TTC549 (cell line): Measurements from ENCODE around the gene IFT25.

Experiments
- FAIRE-seq: peaks from 2 replicates; lab custom pipeline; 2012; peaks lifted over from hg19 to GRCh38; lab: Jason Lieb, UNC

The IFT25 gene

DNA sequence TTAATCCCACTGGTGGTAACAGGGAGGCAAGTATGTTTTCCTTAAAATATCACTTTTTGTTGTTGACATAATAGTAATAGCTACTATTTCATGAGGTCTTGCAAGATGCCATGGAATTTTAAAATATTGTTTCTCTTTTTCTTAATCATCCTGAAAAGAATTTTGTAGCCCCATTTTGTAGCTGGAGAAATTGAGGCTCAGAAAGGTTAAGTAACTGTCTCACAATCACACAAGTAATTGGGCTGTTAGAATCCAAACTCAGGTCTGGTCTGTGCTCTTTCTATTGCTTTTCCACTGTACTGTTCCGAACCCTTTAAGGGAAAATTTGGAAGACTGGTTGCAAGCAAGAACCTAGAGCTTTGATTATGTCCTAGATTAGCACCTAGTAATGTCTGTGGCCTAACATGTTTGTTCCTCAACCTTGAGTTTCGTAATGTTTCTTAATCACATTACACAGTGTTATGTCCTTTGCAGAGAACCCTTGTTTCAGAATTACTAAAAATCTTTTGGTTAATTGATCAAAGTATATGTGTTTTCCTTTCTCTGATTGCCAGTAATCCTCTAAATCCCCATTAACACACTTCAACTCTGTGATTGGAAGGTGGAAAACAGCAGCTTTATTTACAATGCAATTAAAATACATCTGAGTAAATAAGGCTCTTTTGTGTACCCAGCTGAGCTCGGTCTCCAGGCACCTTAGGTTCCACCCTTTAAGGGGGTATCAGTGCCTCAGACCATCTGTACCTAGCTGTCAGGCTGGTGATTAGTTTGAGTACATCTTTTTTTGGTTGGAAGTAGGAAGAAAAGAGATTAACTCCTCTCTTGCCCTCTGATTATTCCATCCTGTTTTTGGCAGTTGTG, 11.0 kb upstream of the IFT25 start:
- no peak for FAIRE-seq

DNA sequence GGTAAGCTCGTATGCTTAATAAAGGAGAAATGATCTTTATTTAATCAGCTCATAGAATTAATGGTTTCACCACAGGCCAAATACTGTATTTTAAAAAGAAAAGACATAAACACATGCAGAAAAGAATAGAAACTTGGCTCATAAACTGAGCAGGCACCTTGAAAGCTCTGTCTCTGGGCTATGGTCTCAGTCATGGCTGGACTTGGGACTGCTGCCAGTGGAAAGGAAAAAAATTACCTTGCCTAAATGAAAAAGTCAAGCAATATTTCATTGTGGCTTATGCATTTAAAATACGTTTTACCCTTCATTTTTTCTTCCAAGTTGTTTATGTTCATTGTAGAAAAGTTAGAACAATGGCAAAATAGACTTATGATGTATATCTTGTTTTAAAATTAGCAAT, 8.6 kb upstream of the IFT25 start:
- FAIRE-seq: no peak

DNA sequence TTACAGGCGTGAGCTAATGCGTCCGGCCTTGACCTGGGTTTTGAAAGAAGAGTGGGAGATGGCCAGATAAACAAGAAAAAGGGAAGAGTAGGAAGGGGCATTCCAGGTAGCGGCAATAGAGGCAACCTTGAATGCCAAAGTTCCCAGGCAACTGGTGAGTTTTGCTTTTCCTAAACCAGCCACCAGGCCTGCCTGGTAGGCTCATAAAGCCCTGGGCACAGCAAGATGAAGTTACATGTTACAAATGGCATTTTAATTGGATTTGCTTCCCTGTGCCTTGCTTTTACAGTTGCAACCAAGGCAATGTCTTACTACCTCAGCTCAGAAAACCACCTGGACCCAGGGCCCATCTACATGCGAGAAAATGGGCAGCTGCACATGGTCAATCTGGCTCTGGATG, 6.2 kb upstream of the IFT25 start:
- no peak for FAIRE-seq

DNA sequence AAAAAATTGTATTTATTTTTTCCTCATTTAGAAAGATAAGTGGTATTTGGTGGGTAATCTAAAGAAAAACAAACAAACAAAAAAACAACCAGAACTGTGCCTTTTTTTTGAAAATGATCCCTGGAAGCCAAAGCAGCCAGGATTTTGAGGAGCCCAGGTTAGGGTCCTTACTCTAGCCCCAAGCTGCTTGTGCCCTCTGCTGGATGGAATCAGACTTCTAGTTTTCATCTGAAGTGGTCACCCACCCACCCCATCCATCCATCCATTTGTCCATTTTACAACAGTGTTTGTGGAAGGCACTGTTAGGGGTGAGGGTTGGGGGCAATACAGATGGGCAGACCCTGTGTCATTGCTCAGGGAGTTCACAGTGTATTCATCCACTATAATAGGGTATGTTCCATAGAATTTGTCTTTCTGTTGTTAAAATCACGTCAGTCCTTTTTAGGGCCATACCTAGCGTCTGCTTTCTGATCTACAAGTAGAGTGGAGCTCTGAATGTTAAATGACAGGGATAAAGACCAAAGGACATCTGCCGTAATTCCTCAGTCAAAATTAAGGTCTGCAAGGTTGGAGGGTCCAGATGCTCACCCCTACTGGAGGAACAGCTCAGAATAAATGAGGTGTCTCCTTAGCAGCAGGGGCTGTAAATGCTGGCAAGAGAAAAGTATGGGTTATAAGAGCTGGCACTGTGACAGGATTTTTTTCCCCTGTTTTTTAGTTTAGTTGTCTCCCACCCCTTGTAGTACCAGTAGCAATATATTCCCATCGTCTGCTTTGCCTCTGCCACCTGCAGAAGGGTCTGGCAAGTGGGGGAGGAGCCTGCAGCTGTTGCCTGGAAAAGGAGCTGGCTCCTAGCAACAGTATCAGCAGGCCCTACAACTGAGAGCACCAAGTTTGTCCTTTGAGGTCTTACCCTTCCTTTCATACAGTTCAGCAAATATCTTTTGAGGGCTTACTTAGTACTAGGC, 3.8 kb upstream of the IFT25 start:
- no peak for FAIRE-seq

DNA sequence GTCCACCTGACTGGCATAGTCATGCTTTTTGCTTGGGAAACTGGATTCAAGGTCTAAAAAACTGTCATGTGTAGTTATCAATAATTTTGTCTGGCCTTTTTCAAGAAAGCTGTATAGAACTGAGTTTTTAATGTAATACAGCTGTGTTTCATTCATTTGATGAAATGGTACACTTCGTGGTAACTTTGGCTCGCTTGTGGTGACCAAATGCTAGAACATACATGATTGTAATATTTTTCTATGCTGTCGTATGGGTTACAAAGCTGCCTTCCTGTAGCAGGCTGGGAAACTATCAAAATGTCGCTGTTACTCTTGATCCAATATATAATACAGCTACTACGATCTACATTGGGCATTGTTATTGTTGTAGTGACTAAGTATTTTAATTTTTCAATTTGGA, 2.8 kb upstream of the IFT25 start:
- no peak for FAIRE-seq

DNA sequence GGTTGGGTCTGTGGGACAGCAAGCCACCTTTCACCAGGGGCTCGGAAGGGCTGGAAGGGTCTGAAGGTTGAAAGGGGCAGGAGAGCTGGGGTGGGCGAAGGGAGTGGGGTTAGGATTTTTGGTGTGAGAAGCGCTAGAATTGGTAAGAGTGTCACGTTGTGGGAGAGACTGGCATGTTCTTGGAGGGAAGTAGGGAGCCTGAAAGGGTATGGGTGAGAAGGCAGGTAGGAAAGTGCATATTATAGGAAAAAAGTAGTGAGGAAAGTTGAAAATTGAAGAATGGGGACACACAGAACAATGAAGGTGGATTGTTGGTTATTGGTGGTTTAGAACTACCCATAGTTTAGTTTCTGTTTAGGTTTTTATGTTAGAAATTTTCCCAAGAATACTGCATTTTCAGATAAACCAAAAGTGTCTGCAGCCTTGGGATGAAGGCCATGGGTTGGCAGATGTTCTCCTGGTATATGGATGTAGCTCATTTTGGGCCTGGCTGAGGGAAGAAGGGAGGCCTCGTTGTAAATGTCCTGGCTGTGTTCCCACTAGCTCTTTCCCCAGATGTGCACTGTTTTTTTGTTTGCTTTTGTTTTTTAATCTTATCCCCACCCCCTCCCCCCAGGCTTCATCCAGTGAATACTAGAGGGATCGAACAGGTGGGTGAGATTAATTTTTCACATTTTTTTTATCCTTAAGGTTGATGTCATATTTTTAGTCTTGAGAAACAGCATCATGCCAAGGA, 1.8 kb upstream of the IFT25 start:
- FAIRE-seq: no peak

DNA sequence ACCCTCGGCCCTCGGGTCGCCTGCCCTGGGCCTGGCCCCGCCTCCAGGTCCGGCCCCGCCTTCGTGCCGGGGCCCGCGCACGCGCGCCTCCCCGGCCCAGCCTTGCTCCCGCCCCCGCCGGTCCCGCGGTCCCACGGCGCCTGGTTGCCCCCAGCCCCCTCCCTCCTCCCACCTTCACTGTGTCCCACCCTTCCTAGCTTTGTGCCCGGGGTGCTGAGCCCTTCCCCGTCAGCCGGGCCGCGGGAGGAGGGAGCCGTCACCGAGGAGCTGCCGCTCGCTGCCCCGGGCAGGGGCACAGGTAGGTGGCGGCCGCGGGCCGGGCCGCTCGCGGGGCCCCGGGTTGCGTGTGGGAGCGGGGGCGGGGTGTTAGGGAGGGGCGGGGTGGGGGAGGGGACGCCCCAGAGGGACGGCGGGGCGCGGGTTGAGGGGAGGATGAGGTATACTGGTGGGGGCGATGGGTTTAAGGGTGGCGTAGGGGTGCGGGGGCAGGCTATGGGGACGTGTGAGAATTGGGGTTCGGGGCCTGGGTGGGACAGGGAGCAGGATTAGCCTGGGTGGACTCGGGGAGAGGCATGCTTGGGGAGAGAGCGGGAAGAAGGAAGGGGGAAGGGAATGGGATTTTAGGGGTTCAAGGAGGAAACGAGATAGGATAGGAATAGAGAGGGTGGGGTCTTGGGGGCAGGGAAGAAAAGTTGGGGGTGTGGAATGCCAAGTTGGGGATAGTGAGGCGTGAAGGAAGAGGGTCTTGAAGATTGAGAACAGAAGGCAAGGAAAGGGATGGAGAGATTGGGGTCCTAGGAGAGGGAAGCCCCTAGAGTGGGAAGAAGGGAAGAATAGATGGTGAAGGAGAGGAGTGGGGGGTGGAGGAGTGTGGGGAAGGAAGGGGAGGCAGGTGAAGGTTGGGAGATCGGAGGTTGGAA, 1.0 kb upstream of the IFT25 start, which contains the start of gene LRRC42:
TSS of gene LRRC42 (plus strand) at position 99 of the 920 bp plus-strand sequence. CDS start 5,650 bp downstream, outside the sequence.
- no peak for FAIRE-seq

DNA sequence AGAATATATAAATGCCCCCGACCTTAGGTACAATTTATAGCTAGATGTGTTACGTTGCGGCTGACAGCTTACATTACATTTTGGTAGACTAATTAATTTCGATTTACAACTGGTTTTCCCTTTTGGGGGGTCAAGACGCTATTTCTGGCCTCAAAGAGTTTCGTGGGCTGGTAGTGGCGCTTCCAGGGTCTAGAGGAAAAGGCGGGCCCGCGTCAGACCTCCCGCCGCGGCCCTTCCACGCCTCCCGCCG, 391 bp downstream of the IFT25 start:
- FAIRE-seq: no peak

DNA sequence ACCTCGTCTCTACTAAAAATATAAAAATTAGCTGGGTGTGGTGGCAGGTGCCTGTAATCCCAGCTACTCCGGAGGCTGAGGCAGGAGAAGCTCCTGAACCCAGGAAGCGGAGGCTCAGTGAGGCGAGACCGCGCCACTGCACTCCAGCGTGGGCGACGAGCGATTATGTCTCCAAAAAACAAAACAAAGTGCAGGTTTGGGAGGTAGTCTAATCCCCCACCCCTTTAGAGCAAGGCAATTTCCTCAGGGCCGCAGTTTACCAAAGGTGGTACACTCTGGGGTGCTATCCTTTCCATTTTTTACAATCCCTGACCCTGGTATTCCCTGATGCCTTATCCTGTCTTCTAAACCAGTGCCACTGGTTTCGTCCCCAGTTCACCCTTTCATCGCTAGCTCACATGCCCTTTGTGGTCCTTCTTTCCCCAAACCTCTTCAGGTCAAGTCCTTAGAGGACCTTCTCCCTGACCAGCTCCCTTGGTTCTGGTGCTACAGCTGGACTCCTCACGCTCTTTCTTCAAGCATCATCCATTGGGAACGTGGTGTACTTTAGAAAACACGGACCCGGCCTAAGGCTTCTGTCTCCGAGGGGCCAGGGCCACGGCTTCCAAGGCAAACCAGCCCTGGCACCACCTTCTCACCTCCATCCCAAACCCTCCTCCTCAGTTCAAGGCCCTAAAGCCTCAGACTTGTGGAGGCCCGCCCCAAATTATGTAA, 873 bp downstream of the IFT25 start:
- FAIRE-seq: no peak

DNA sequence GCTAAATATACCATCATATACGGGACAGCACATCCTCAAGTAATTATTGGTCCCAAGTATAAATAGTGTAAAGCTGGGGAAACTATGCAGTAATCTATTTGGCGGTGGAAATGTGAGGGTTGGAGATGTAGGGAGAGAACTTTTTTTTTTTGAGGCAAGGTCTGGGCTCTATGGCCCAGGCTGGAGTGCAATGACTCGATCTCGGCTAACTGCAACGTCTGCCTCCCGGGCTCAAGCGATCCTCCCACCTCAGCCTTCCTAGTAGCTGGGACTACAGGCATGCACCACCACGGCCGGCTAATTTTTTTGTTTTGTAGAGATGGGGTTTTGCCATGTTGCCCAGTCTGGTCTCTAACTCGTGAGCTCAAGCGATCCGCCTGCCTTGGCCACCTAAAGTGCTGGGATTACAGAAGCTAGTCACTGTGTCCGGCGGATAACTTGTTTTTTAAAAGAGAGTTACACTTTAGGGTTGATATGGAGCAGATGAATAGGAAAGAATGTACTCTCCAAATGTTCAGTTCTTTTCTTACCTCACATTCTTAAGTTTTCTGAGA, 1.9 kb downstream of the IFT25 start:
- FAIRE-seq: no peak

DNA sequence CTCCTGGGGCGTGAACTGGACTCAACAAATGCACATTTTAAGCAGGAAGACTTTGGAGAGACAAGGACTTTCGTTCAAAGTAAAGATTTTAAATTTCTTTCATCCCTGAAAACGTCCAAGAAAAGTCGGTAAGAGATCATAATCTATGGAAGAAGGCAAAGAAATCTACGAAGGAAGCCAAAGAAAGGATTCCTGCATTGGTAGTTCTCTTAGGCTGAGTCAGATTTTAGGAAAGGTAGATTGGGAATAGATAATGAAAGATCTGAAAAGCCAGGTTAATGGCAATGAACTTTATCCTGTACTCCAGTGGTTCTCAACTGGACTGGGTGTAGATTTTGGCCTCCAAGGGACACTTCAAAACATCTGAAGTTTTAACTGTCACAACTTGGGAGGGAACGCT, 2.4 kb downstream of the IFT25 start:
- FAIRE-seq: no peak

DNA sequence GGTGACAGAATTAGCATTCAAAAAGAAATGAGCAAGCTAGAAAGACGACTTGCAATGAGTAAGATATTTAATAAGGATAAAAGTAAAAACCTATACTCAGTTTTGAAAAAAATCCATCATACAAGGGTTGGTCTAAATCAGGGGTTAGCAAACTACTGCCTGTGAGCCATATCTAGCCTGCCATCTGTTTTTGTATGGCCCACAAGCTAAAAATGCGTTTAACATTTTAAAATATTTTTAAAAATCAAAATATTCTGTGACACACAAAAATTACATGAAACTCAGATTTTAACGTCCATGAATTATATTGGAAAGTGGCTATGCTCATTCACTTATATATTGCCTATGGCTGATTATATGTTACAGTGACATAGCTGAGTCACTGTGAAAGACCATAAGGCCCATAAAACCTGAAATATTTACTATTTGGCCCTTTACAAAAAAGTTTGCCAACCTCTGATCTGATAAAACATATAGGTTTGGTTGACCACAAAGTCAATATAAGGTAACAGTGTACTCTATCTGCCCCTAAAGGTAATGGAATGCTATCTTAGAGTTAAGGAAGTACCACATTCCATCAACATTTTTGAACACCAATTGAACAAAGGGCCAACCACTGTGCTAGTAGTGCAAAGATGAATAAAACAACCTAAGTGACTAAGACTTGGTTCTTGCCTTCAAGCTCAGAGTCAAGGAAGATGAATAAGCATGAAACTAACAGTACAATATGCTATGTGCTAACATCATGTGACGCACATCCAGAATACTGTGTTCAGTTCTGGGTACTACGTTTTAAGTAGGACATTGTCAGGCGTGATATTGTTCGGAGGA, 3.2 kb downstream of the IFT25 start:
- FAIRE-seq: no peak

DNA sequence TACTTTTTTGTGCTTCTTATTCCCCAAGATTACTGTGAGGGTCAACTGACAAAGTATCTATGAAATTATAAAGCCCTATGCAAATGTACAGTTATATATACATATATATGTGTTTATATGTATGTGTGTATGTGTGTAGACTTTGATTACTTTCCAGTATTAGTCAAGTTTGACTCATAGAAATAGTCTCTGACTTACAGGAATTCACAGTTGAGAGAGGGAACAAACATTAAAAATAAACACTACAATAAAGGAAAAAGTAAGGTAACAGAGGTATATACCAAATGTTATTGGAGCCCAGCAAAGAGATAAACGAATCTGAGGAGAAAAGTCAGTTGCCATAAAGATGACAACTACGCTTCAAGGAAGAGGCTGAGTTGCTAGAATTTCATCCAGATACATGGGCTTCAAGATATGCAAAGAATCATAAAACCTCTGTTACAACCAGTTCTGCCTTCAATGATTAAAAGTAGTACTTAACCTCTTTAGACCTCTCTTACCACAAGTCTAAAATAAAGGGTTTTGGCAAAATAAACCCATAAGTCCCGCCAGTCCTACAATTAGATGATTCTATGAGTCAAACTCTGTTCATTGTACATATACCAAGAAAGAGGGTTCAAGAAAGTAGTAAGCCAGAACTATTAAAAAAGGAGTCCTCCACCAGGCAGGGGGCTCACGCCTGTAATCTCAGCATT, 7.2 kb downstream of the IFT25 start:
- FAIRE-seq: no peak

DNA sequence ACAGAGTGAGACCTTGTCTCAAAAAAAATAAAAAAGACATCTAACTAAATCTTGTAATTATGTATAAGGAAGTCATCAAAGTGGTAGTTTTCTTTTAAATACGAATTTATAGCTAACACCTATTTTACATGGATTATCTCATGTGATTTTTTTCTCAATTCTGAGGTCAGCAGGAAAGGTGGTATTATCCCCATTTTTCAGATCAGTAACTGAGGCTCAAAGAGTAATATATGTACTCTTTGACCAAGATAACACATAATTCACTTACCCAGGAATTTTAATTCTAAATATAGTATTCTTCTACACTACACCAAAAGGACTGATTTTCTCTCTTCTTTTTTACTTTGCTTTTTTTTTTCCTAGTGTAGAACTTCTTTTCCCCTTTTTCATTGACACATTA, 9.1 kb downstream of the IFT25 start:
- FAIRE-seq: no peak

DNA sequence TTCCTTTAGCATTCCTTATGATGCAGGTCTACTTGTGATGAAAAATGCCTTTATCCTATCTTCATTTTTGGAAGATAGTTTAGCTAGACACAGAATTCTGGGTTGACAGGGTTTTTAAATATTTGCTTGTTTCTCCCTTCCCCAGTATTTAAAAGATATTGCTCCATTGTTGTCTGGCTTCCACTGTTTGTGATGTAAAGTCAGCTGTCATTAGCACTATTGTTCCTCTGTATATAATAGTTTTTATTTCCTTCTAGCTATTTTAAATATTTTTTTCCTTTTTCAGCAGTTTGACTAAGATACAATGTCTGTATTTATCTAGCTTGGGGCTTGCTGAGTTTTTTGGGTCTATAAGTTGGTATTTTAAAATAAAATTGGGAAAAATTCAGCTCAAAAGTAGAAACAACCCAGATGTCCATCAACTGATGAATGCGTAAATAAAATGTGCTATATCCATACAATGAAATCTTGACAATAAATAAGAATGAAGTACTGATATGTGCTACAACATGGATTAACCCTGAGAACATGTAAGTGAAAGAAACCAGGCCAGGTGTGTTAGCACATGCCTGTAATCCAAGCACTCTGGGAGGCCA, 11.2 kb downstream of the IFT25 start:
- FAIRE-seq: no peak

DNA sequence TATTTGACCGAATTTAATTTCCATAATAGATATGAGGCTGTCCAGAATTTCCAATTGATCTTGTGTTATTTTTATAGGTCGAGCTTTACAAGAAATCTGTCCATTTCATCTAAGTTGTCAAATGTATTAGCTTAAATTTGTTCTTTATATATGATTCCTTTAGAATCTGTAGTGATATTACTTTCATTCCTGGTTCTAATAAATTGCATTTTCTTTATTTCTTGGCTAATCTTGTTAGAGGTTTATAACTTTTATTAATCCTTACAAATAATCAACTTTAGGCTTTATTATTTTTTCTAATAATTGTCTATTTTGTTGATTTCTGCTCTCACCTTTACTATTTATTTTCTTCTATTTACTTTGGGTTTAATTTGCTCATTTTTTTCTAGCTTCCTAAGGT, 14.0 kb downstream of the IFT25 start:
- no peak for FAIRE-seq

DNA sequence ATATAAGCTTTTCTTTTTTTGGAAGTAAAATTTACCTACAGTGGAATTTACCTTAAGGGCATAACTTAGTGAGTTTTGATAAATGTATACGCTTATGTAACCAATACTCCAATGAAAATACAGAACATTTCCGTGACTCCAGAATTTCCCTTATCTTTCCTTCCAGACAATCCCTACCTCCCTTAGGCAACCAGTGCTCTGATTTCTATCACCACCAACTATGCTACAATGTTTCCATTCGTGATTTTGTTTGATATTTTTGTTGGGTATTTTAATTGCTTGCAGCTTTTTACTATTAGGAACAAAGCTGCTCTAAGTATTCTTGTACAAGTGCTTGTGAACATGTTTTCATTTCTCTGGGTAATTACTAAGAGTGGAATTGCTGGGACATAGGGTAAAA, 14.6 kb downstream of the IFT25 start:
- no peak for FAIRE-seq

DNA sequence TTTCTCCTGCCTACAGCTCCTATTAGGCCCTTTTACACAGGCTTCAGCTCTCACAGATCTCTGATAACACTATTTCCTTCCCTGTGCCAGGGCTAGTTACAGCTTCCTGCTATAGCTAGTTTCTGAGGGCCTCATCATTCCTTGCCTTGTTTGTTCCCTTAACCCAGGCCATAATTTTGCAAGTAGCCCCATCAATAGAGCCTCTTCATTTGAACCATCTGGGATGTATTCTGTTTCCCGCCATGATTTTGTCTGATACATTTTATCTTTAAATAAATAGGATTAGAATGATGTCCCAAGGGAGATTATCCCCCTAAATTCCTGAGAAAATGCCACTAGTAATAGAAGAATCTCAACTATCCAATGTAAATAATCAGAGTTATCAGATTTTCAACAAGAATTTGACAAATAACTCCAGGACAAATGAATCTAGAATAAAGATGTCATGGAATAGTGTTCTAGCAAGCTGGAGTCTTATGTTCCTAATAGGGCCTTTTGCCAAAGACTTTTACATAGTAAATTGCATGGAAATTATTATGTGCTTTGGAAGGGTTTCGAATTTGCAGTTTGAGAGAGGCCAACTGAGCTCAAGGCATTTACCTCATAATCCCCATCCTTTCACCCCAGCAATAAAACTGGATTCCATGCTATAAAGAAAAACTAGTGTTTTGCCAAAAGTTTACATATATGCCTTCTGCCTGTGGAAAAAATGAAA, 16.1 kb downstream of the IFT25 start:
- no peak for FAIRE-seq
